CD14-positive monocyte (primary cell): ENCODE results near the gene MTHFS. TPM values are rescaled to one million over a fixed set of nuclear protein-coding genes. Genes with fewer than 3 reads are reported as not detected.
"Not testable (repeated sequence)": the region's sequence is repeated elsewhere in the genome, so short reads cannot be mapped to it uniquely, and the experiment has no call there.

ENCODE experiments used
- DNase-seq, 3 donors: peaks; one replicate each; pipeline ENCODE4 v3.0.0-alpha.2; 2011 to 2022
- H2AFZ ChIP-seq: 2 replicates; pipeline ENCODE4 v1.6.0; 2012; ENCODE audit warnings: mild to moderate bottlenecking, low read depth, low read length, inconsistent platforms; ENCODE audit not compliant: insufficient read depth, poor library complexity, severe bottlenecking
- H3K27ac ChIP-seq, 2 donors: 1 replicate in 1 of 2; 2 replicates in 1 of 2; pipeline ENCODE4 v1.5.1; 2012 to 2013; ENCODE audit warnings: low read length in 2 of 2, control low read depth in 1 of 2, inconsistent platforms in 1 of 2, low read depth in 1 of 2, mild to moderate bottlenecking in 1 of 2
- H3K27me3 ChIP-seq, 2 donors: one replicate each; pipeline versions ENCODE4 v1.6.0 to v1.6.1; 2011 to 2013; ENCODE audit warnings: low read length in 2 of 2; ENCODE audit not compliant: control insufficient read depth in 2 of 2, insufficient read depth in 2 of 2
- H3K36me3 ChIP-seq, 2 donors: replicated peaks in 1 of 2; 1 replicate in 1 of 2; 2 replicates in 1 of 2; pipeline versions ENCODE4 v1.5.1 to v1.6.1; 2012 to 2013; ENCODE audit warnings: low read length in 2 of 2, control low read depth in 1 of 2, inconsistent platforms in 1 of 2, mild to moderate bottlenecking in 1 of 2; ENCODE audit not compliant: insufficient read depth in 2 of 2, control insufficient read depth in 1 of 2
- H3K4me1 ChIP-seq, 2 donors: 1 replicate in 1 of 2; 2 replicates in 1 of 2; pipeline versions ENCODE4 v1.5.1 to v1.6.1; 2012 to 2013; ENCODE audit warnings: low read length in 2 of 2, control low read depth in 1 of 2, inconsistent platforms in 1 of 2, mild to moderate bottlenecking in 1 of 2, moderate library complexity in 1 of 2; ENCODE audit not compliant: insufficient read depth in 2 of 2, control insufficient read depth in 1 of 2
- H3K4me2 ChIP-seq: replicated peaks from 2 replicates; pipeline ENCODE3; 2012; ENCODE audit warnings: low read length, moderate library complexity, mild to moderate bottlenecking; ENCODE audit not compliant: poor library complexity, severe bottlenecking; ENCODE audit errors: extremely low read depth
- H3K4me3 ChIP-seq, 3 experiments: fragments of 200-600 bp in 1 of 3; sonication (generic) in 1 of 3; replicated peaks in 1 of 3; 1 replicate in 2 of 3; 2 replicates in 1 of 3; pipeline ENCODE4 v1.5.1; 2011 to 2013; ENCODE audit warnings: low read length in 3 of 3, mild to moderate bottlenecking in 3 of 3, control low read depth in 2 of 3, low read depth in 2 of 3, inconsistent platforms in 1 of 3, moderate library complexity in 1 of 3
- H3K79me2 ChIP-seq: 2 replicates; pipeline ENCODE4 v1.6.0; 2012; ENCODE audit warnings: mild to moderate bottlenecking, control low read depth, inconsistent platforms, low read length, moderate library complexity; ENCODE audit not compliant: insufficient read depth
- H3K9ac ChIP-seq: 2 replicates; pipeline ENCODE4 v1.6.0; 2017; ENCODE audit warnings: low read length, mild to moderate bottlenecking; ENCODE audit not compliant: insufficient read depth, poor library complexity, severe bottlenecking
- H3K9me3 ChIP-seq, 2 donors: replicated peaks in 1 of 2; 1 replicate in 1 of 2; 2 replicates in 1 of 2; pipeline versions ENCODE4 v1.5.1 to v1.6.1; 2012 to 2013; ENCODE audit warnings: low read length in 2 of 2, control low read depth in 1 of 2; ENCODE audit not compliant: control insufficient read depth in 1 of 2, insufficient read depth in 1 of 2
- H4K20me1 ChIP-seq: 2 replicates; pipeline ENCODE4 v1.6.0; 2012; ENCODE audit warnings: mild to moderate bottlenecking, low read length, control low read depth, moderate library complexity; ENCODE audit not compliant: insufficient read depth
- H3K27ac Mint-ChIP-seq, 7 donors: one replicate each; pipeline ENCODE4 v1.8.0; 2020; ENCODE audit warnings: mild to moderate bottlenecking in 7 of 7, mixed read lengths in 7 of 7, moderate library complexity in 6 of 7, inconsistent platforms in 2 of 7
- H3K27me3 Mint-ChIP-seq, 3 donors: one replicate each; pipeline ENCODE4 v1.8.0; 2021 to 2022; ENCODE audit warnings: low read depth in 3 of 3, mild to moderate bottlenecking in 3 of 3, mixed read lengths in 3 of 3, moderate library complexity in 3 of 3, inconsistent platforms in 1 of 3
- H3K36me3 Mint-ChIP-seq, 2 donors: one replicate each; pipeline ENCODE4 v1.8.0; 2020; ENCODE audit warnings: mixed read lengths in 2 of 2, inconsistent platforms in 1 of 2, mild to moderate bottlenecking in 1 of 2
- H3K4me1 Mint-ChIP-seq: one replicate; pipeline ENCODE4 v1.8.0; 2020; ENCODE audit warnings: mild to moderate bottlenecking, mixed read lengths
- H3K4me3 Mint-ChIP-seq, 2 donors: one replicate each; pipeline ENCODE4 v1.8.0; 2020; ENCODE audit warnings: mild to moderate bottlenecking in 2 of 2, mixed read lengths in 2 of 2, moderate library complexity in 1 of 2
- H3K9me3 Mint-ChIP-seq, 7 donors: one replicate each; pipeline ENCODE4 v1.8.0; 2020 to 2022; ENCODE audit warnings: mixed read lengths in 7 of 7, mild to moderate bottlenecking in 6 of 7, moderate library complexity in 6 of 7, inconsistent platforms in 2 of 7
- CTCF ChIP-seq: fragments of 200-600 bp; IDR thresholded peaks from one replicate; pipeline ENCODE4 v1.8.0; 2022; ENCODE audit warnings: antibody characterized with exemption, mild to moderate bottlenecking
- WGBS: methylation state at CpG from one replicate; pipeline ENCODE4 v1.1.5; 2013; ENCODE audit warnings: missing lambda C conversion rate; ENCODE audit not compliant: insufficient coverage; 5-methylcytosine and 5-hydroxymethylcytosine counted together
- intact Hi-C, 2 donors: fragments of 100-400 bp; cut with micrococcal nuclease; formaldehyde crosslinking; loops; one replicate each; pipeline versions ENCODE4 v1.15.0 to v1.15.1; 2023
- polyA plus RNA-seq, 3 donors: library from polyadenylated mRNA; depleted of rRNA in 1 of 3; unstranded in 2 of 3; stranded (reverse) in 1 of 3; fragments of 300-500 nt in 2 of 3; fragments of >200 nt in 1 of 3; fragmentation: Illumina TruSeq in 2 of 3; gene quantifications; 1 replicate in 2 of 3; 2 replicates in 1 of 3; pipeline ENCODE4 v1.2.3, GENCODE V29; 2012 to 2021

MTHFS gene
- polyA plus RNA-seq, 3 donors, result 44.6 to 129 (median 76.4) TPM

DNA sequence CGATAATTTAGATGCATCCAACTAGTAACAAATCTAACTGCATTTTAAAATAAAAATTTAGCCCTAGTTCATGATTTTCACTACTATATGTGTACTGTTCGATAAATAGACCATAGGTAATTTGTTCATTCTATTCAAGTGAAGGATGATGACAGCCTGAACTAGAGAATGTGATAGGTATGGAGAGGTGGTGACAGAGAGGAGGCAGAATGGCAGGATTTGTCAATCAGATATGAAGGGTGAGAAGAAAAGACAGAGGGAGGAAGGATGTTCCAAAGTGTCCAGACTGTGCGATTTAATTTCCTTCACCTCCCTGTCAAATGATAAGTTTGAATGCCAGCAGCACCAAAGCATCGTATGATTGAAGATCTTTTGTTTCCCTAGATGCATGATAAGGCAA lies 42.6 kb upstream of the MTHFS start:
- Histone ChIP-seq H4K20me1 (no peaks in the 10 kb centered on the region), H3K4me2 (no peak overlapping the region), H3K36me3 (no peaks in the 10 kb centered on the region), H3K9me3 (no peaks in the 10 kb centered on the region), H3K9ac (no peak overlapping the region), H2AFZ (no peak overlapping the region), H3K27me3 (no peaks in the 10 kb centered on the region), H3K27ac (no peak overlapping the region), H3K4me3 (no peak overlapping the region), H3K79me2 (no peaks in the 10 kb centered on the region), H3K4me1 (peaks cover 6 to 17% of the 10 kb centered on the region in 2 donors)
- no CpG with 5 or more reads among the region's 4 CpGs for WGBS
- Mint-ChIP-seq H3K4me3 (no peak overlapping the region), H3K36me3 (no peaks in the 10 kb centered on the region), H3K27ac (no peak overlapping the region), H3K9me3 (peaks cover 0 to 3% (median 0%) of the 10 kb centered on the region in 7 donors), H3K4me1 (peaks cover 17% of the 10 kb centered on the region), H3K27me3 (peaks cover 2 to 13% (median 2%) of the 10 kb centered on the region in 3 donors)
- intact Hi-C loops, result no loop called here
- TF ChIP-seq CTCF, result no peak
- DNase-seq, result no peak

GRCh38 chr15:79938143-79938542 lies 41.3 kb upstream of the MTHFS start:
- peaks cover 0 to 3% (median 0%) of the 10 kb centered on the region in 7 donors for H3K9me3 Mint-ChIP-seq
- Histone ChIP-seq H3K4me1 (peaks cover 9 to 21% of the 10 kb centered on the region in 2 donors), H3K27ac (no peak overlapping the region), H4K20me1 (no peaks in the 10 kb centered on the region), H3K79me2 (no peaks in the 10 kb centered on the region), H3K36me3 (no peaks in the 10 kb centered on the region), H3K4me3 (no peak overlapping the region), H3K9ac (no peak overlapping the region), H2AFZ (no peak overlapping the region), H3K27me3 (no peaks in the 10 kb centered on the region), H3K9me3 (no peaks in the 10 kb centered on the region), H3K4me2 (no peak overlapping the region)
- TF ChIP-seq CTCF, result no peak
- DNase-seq, result no peak
- no CpG with 5 or more reads among the region's 1 CpG for WGBS
- H3K27ac Mint-ChIP-seq, result no peak overlapping the region
- intact Hi-C loops, result no loop called here
- peaks cover 18% of the 10 kb centered on the region for H3K4me1 Mint-ChIP-seq
- H3K27me3 Mint-ChIP-seq, result peaks cover 0 to 10% (median 2%) of the 10 kb centered on the region in 3 donors
- no peak overlapping the region for H3K4me3 Mint-ChIP-seq
- H3K36me3 Mint-ChIP-seq, result no peaks in the 10 kb centered on the region

GRCh38 chr15:79935556-79936201 lies 38.9 kb upstream of the MTHFS start:
- H3K27ac ChIP-seq, H3K9me3 Mint-ChIP-seq, H3K4me2 ChIP-seq, H3K79me2 ChIP-seq, H3K36me3 Mint-ChIP-seq, H3K27me3 Mint-ChIP-seq, intact Hi-C loops, H3K36me3 ChIP-seq, H3K27ac Mint-ChIP-seq, H3K9me3 ChIP-seq, H3K4me3 ChIP-seq, DNase-seq, H3K9ac ChIP-seq, H3K4me3 Mint-ChIP-seq, H4K20me1 ChIP-seq, H3K27me3 ChIP-seq, H2AFZ ChIP-seq: not testable (repeated sequence)
- H3K4me1 Mint-ChIP-seq, result peaks cover 14% of the 10 kb centered on the region
- no CpG with 5 or more reads among the region's 7 CpGs for WGBS
- peaks cover 8 to 10% of the 10 kb centered on the region in 2 donors for H3K4me1 ChIP-seq
